Stimulated activated naive CD8-positive, alpha-beta T cell treated with anti-CD3 and anti-CD28 coated beads, Interleukin-15, Interleukin-2, amounts not matched to agents 100 ng/mL and 50 ng/mL, for 24 hours (primary cell): Measurements from ENCODE around the gene AGPAT4.

Experiments used
- H3K27ac Mint-ChIP-seq: one replicate; pipeline ENCODE4 v1.8.0; 2021; ENCODE audit warnings: mild to moderate bottlenecking, mixed read lengths
- H3K27me3 Mint-ChIP-seq: one replicate; pipeline ENCODE4 v1.8.0; 2021; ENCODE audit warnings: mixed read lengths
- H3K36me3 Mint-ChIP-seq: one replicate; pipeline ENCODE4 v1.8.0; 2021; ENCODE audit warnings: low read depth, mixed read lengths
- H3K4me1 Mint-ChIP-seq: one replicate; pipeline ENCODE4 v1.8.0; 2021; ENCODE audit warnings: low read depth, mixed read lengths
- H3K4me3 Mint-ChIP-seq: one replicate; pipeline ENCODE4 v1.8.0; 2021; ENCODE audit warnings: mild to moderate bottlenecking, mixed read lengths
- H3K9me3 Mint-ChIP-seq: one replicate; pipeline ENCODE4 v1.8.0; 2021; ENCODE audit warnings: mixed read lengths

AGPAT4 gene

GRCh38 chr6:161219680-161220079, 54.2 kb downstream of the AGPAT4 start:
- Mint-ChIP-seq H3K9me3 (peaks cover 11% of the 10 kb centered on the region), H3K36me3 (peaks cover 35% of the 10 kb centered on the region), H3K4me1 (peaks cover 6% of the 10 kb centered on the region), H3K27ac (no peak overlapping the region), H3K4me3 (no peak overlapping the region), H3K27me3 (no peaks in the 10 kb centered on the region)

- peaks cover 31% of the 10 kb centered on the region for H3K36me3 Mint-ChIP-seq
- H3K4me3 Mint-ChIP-seq, result no peak overlapping the region
- no peaks in the 10 kb centered on the region for H3K27me3 Mint-ChIP-seq
- H3K9me3 Mint-ChIP-seq, result peaks cover 15% of the 10 kb centered on the region
- no peaks in the 10 kb centered on the region for H3K4me1 Mint-ChIP-seq
- no peak overlapping the region for H3K27ac Mint-ChIP-seq
These were observed 55.6 kb downstream of the AGPAT4 start for GRCh38 chr6:161218222-161218621.

- H3K27me3 Mint-ChIP-seq, result no peaks in the 10 kb centered on the region
- H3K27ac Mint-ChIP-seq, result no peak overlapping the region
- H3K36me3 Mint-ChIP-seq, result peaks cover 31% of the 10 kb centered on the region
- H3K9me3 Mint-ChIP-seq, result peaks cover 15% of the 10 kb centered on the region
- H3K4me3 Mint-ChIP-seq, result no peak overlapping the region
- H3K4me1 Mint-ChIP-seq, result no peaks in the 10 kb centered on the region
These were observed 56.2 kb downstream of the AGPAT4 start for GRCh38 chr6:161217628-161218027.

DNA sequence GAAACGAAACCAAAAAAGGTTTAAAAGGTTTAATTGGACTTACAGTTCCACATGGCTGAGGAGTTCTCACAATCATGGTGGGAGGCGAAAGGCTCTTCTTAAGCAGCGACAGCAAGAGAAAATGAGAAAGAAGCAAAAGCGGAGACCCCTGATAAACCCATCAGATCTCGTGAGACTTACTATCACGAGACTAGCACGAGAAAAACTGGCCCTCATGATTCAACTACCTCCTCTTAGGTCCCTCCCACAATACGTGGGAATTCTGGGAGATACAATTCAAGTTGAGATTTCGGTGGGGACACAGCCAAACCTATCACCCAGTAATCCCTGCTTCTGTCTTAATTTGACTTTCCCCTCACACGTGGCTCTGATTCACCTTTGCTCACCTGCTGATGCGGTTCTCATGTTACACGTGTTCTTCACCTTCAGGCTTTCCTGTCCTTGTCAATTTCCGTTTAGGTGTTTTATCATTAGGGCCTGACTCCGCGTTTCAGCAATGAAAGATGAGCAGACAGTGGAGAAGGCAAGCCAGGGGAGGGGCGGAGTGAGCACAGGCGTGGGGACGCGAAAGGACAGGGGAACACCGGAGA, 57.1 kb downstream of the AGPAT4 start:
- Mint-ChIP-seq H3K4me1 (no peaks in the 10 kb centered on the region), H3K36me3 (peaks cover 31% of the 10 kb centered on the region), H3K9me3 (peaks cover 15% of the 10 kb centered on the region), H3K4me3 (no peak overlapping the region), H3K27ac (no peak overlapping the region), H3K27me3 (no peaks in the 10 kb centered on the region)

DNA sequence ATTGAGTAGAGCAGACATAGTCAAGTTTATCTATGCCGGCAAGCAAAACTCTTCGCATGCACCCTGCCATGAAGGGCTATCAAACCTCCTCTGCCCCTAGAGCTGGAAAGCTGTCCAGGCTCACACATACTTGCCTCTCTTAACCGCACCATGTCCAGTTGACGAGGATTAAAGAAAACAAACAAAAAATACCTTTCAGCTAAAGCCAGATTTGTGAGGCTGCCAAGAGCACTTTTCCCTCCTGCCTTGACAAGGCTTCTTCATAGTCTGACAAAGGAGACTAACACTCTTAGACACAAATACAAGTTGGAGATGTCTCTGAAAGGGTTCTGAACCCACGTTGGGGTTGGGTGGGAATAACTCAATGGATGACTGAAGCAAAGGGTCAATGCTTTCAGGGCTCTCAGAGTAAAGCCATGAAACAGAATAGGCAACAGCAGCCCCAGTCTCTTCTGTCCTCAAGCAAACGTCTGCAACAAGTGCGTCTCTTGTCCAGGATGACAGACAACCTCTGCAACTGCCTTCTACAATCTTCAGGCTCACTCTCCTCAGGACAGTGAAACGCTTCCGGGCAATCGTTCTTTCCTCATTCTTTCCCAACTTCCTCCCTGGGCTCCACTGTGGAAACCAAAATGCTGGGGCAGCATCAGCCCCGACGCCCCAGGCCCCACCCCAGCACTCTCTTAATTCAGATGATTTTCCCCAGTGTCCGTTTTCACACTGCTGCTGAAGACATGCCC, 57.8 kb downstream of the AGPAT4 start:
- Mint-ChIP-seq H3K36me3 (peaks cover 31% of the 10 kb centered on the region), H3K4me3 (no peak overlapping the region), H3K9me3 (peaks cover 17% of the 10 kb centered on the region), H3K27ac (no peak overlapping the region), H3K27me3 (no peaks in the 10 kb centered on the region), H3K4me1 (no peaks in the 10 kb centered on the region)

DNA sequence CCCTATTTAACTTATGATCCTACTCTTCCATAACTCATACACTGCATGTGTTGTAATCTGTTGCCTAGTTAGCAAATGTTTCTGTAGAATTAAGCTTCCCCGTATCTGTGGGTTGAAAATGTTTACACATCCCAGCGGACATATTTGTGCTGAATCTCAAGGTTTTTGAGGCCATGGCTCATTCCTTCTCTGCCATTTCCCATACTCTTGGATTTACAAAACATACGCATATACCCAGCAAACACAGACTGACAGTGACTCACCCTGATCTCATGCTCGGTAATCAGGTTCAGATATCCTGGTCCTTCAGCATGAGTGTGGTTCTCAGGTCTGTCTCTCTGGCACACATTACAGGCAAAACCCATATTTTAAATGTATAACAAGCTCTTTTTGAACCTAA, 58.7 kb downstream of the AGPAT4 start:
- peaks cover 34% of the 10 kb centered on the region for H3K36me3 Mint-ChIP-seq
- H3K9me3 Mint-ChIP-seq, result peaks cover 22% of the 10 kb centered on the region
- no peak overlapping the region for H3K27ac Mint-ChIP-seq
- H3K4me3 Mint-ChIP-seq, result no peak overlapping the region
- H3K4me1 Mint-ChIP-seq, result no peaks in the 10 kb centered on the region
- H3K27me3 Mint-ChIP-seq, result no peaks in the 10 kb centered on the region

DNA sequence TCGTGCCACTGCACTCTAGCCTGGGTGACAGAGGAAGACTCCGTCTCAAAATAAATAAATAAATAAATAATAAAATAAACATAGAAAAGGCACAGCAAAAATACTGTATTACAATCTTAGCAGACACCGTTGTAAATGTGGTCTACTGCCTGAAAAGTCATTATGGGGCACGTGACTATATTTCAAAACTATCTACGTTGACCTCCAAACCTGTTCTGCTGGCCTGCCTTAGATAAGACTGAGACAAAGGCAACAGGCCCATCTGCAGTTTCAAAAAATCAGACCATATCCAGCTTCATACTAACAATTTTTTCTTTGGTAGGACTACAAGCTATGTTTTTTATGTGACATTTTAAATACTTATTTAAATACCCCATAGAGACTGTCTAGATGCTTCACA, 59.1 kb downstream of the AGPAT4 start:
- peaks cover 31% of the 10 kb centered on the region for H3K36me3 Mint-ChIP-seq
- H3K4me3 Mint-ChIP-seq, result no peak overlapping the region
- H3K27me3 Mint-ChIP-seq, result no peaks in the 10 kb centered on the region
- H3K9me3 Mint-ChIP-seq, result peaks cover 22% of the 10 kb centered on the region
- no peaks in the 10 kb centered on the region for H3K4me1 Mint-ChIP-seq
- no peak overlapping the region for H3K27ac Mint-ChIP-seq

GRCh38 chr6:161212902-161213301, 61.0 kb downstream of the AGPAT4 start:
- Mint-ChIP-seq H3K36me3 (peaks cover 27% of the 10 kb centered on the region), H3K4me1 (no peaks in the 10 kb centered on the region), H3K4me3 (no peak overlapping the region), H3K9me3 (peaks cover 22% of the 10 kb centered on the region), H3K27ac (no peak overlapping the region), H3K27me3 (no peaks in the 10 kb centered on the region)

DNA sequence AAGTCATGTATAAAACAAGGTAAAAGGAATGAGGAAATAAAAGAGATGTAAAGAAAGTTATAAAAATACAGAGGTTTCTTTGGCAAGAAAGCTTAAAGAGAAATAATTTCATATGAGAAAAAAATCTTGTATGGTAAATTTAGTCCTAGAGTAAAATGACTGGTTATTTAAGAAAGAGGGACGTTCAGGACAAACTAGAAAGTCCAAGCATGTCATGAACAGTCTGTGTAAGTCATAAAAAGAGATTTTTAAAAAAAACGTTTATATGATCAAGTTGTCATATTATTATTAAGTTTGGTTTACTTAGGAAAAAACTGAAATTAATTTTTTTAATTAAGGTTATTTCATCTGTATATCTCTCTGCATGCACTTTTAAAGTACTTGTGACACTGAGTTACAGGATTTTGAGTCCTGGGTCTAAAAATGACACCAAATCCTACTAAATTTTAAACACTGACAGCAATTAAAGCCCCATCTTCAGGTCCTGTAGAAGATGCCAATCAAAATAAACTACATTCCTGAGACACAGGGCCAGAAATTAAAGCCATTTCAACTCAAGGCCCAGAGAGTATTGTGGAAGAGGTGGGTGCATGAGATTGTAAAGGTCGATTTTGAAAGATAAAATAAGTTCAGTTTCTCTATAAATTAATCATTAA, 62.4 kb downstream of the AGPAT4 start:
- H3K27ac Mint-ChIP-seq, result no peak overlapping the region
- peaks cover 17% of the 10 kb centered on the region for H3K9me3 Mint-ChIP-seq
- peaks cover 21% of the 10 kb centered on the region for H3K36me3 Mint-ChIP-seq
- no peaks in the 10 kb centered on the region for H3K4me1 Mint-ChIP-seq
- H3K27me3 Mint-ChIP-seq, result no peaks in the 10 kb centered on the region
- no peak overlapping the region for H3K4me3 Mint-ChIP-seq

DNA sequence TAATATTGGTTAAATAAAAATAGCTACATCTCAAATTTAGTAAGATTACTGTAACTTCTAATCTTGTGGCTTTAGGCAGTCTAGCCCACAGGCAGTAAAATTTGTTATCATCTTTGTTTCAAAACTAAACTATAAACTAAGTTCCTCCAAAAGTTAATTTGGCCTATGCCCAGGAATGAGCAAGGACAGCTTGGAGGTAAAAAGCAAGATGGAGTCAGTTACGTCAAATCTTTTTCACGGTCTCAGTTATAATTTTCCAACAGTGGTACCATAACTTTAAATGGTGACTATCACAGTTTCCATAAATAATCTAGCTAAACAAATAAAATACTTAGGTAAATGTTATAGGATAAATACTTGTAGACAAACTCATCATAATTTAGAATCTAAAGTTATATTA, 63.0 kb downstream of the AGPAT4 start:
- H3K4me3 Mint-ChIP-seq, result no peak overlapping the region
- H3K27me3 Mint-ChIP-seq, result no peaks in the 10 kb centered on the region
- H3K4me1 Mint-ChIP-seq, result no peaks in the 10 kb centered on the region
- H3K27ac Mint-ChIP-seq, result no peak overlapping the region
- H3K36me3 Mint-ChIP-seq, result peaks cover 15% of the 10 kb centered on the region
- H3K9me3 Mint-ChIP-seq, result peaks cover 14% of the 10 kb centered on the region

DNA sequence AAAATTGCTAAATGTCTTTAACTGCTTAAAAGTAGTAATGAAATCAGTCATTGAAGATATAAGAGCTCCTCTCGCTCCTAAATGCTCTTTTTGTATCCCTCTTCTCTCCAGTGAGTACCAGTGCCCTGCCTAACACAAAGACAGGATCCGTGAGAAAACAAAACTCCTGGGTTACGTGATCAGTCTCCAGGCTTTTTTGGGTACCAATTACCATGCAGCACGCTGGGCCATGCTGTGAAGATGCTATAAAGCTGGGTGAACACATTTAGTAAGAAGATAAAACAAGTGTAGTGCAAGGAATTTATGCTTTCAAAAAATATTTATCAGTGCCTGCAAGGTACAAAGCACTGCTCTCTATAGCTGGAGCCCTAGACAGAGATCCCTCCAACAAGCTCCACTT, 66.7 kb downstream of the AGPAT4 start:
- Mint-ChIP-seq H3K4me1 (no peaks in the 10 kb centered on the region), H3K9me3 (peaks cover 6% of the 10 kb centered on the region), H3K4me3 (no peak overlapping the region), H3K27me3 (no peaks in the 10 kb centered on the region), H3K27ac (no peak overlapping the region), H3K36me3 (peaks cover 4% of the 10 kb centered on the region)

DNA sequence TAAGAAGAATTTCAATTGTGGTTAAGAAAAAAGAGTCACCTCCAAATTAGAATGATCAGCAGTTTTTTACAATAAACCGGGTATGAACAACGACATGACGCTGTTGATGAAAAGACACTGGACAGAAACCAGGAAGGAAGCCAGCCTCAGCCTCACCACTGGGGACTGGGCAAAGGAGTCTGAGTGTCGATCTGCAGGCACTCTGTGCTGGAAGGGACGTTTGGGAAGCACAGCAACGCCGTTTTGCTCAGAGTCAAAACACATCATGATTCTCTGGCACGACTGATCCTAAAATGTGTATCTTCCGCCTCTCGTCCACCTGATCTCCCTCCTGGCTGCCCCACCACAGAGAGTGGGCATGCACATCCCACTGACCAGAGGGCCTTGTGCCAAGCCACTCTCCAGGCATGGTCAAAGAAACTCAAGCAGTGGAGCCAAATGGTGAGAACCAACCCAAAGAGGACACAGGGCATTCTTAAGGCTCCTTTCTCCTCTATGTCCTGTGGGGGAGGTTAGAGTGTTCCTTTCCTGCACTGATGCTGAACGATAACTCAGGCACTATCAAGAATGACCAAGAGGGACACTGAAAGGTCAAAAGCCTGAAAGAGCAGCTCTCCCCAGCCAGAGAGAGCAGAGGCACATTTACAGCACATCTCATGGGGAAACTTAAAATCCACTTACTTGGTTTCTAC, 68.8 kb downstream of the AGPAT4 start:
- H3K27ac Mint-ChIP-seq, result no peak overlapping the region
- no peaks in the 10 kb centered on the region for H3K9me3 Mint-ChIP-seq
- H3K4me1 Mint-ChIP-seq, result peaks cover 10% of the 10 kb centered on the region
- no peak overlapping the region for H3K4me3 Mint-ChIP-seq
- no peaks in the 10 kb centered on the region for H3K27me3 Mint-ChIP-seq
- H3K36me3 Mint-ChIP-seq, result no peaks in the 10 kb centered on the region

DNA sequence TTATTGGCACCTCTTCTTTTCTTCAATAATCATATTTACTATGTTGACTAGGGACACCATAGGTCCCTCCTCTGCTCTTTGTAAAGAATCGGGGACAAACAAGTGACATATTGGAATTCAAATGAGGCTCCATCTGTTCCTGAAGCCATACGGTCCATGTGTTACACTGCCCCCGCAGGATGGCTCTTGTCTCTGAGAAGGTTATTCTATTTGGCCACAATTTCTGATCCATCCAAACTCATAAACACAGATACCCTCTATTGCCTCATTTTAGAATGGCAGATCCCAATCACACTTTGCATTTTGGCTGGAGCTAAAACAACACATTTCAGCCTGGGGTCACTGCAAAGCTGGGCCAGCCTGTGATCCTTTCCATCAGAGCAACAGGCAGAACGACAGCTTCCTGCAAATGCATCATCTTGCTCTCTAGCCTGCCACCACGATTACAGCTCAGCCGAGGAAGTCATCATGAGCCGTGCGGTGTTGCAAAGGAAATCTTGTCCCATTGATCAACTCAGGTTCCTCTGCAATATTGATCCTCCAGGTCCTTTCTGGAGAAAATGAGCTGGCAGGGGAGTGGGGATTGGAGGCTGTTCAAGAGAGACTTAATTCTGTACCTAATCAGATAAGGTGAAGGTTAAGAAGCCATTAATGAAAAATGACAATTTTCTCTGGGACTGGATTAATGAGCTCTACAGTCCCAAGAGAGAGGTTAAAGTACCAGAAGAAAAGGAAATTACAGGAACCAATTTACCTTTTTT, 73.1 kb downstream of the AGPAT4 start:
- Mint-ChIP-seq H3K4me1 (peaks cover 10% of the 10 kb centered on the region), H3K36me3 (peaks cover 4% of the 10 kb centered on the region), H3K9me3 (no peaks in the 10 kb centered on the region), H3K27ac (no peak overlapping the region), H3K27me3 (no peaks in the 10 kb centered on the region), H3K4me3 (no peak overlapping the region)

- Mint-ChIP-seq H3K27me3 (no peaks in the 10 kb centered on the region), H3K4me3 (no peak overlapping the region)
These were observed 74.0 kb downstream of the AGPAT4 start for GRCh38 chr6:161199850-161200249.

More at GRCh38 chr6:161199850-161200249, 74.0 kb downstream of the AGPAT4 start:
- Mint-ChIP-seq H3K9me3 (no peaks in the 10 kb centered on the region), H3K36me3 (peaks cover 4% of the 10 kb centered on the region), H3K4me1 (peaks cover 10% of the 10 kb centered on the region), H3K27ac (no peak overlapping the region)
